Neural crest cell (in vitro differentiated cells): ENCODE results near the gene CNTN1. TPM values are rescaled to one million over a fixed set of nuclear protein-coding genes. Genes with fewer than 3 reads are reported as not detected.
"Not testable (repeated sequence)": the region's sequence is repeated elsewhere in the genome, so short reads cannot be mapped to it uniquely, and the experiment has no call there.

Experiments
- DNase-seq: peaks from one replicate; pipeline ENCODE4 v3.0.0; 2021; ENCODE audit warnings: low read depth, mixed read lengths, low spot score
- H3K27ac Mint-ChIP-seq: one replicate; pipeline ENCODE4 v1.8.0; 2021; ENCODE audit warnings: mild to moderate bottlenecking, mixed read lengths; ENCODE audit not compliant: unreplicated experiment
- H3K27me3 Mint-ChIP-seq: 2 replicates; pipeline ENCODE4 v1.8.0; 2021; ENCODE audit warnings: low read depth, mild to moderate bottlenecking, mixed read lengths
- H3K36me3 Mint-ChIP-seq: 2 replicates; pipeline ENCODE4 v1.8.0; 2021; ENCODE audit warnings: low read depth, mild to moderate bottlenecking, mixed read lengths
- H3K4me1 Mint-ChIP-seq: 2 replicates; pipeline ENCODE4 v1.8.0; 2021; ENCODE audit warnings: mixed read lengths
- H3K4me3 Mint-ChIP-seq: one replicate; pipeline ENCODE4 v1.8.0; 2021; ENCODE audit warnings: mild to moderate bottlenecking, mixed read lengths
- H3K9me3 Mint-ChIP-seq: 2 replicates; pipeline ENCODE4 v1.8.0; 2021; ENCODE audit warnings: mixed read lengths
- CTCF ChIP-seq: fragments of 200-600 bp; sonication (generic); conservative IDR thresholded peaks from 2 replicates; pipeline ENCODE4 v1.5.0; 2021; ENCODE audit warnings: antibody characterized with exemption, mild to moderate bottlenecking
- total RNA-seq: library from RNA; stranded (reverse); gene quantifications from 2 replicates; pipeline ENCODE4 v1.2.1, GENCODE V29; 2021

Gene CNTN1
- total RNA-seq, 1 donor from 2014 or later: 1.0 TPM

DNA sequence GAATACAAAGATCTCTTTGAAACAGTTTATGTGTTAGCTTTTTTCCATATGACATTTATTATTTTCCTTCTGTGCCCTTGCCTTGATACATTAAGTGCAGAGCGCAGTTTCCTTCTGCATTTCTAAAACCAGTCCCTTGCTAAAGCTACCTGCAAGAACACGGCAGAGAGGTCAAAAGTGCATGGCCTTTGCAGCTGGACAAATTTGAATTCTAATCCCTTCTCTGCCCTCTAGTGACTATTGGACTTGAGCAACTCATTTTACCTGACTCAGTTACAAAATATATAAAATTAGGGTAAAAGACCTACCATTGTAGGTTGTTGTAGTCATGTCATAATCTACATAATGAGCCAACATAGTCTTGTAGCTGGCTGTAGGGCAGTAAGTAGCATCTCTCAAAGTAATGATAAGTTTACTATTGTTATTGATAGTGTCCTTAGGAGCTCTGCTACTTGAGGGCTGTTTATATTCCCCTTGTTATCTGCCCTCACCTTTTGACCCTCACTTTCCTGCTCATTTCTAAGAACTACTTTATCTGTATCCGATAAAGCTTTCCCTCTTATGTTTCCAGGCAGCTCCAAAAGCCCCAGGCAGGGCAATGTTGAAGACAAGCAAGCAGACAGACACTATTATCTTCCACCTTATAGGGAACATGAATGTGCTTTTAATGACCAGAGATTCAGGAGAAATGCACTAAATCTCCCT is 375.9 kb downstream of the CNTN1 start:
- Mint-ChIP-seq H3K36me3 (no peaks in the 10 kb centered on the region), H3K4me3 (no peak overlapping the region), H3K9me3 (no peaks in the 10 kb centered on the region), H3K27ac (no peak overlapping the region), H3K4me1 (peaks cover 5% of the 10 kb centered on the region), H3K27me3 (no peaks in the 10 kb centered on the region)
- DNase-seq: no peak
- TF ChIP-seq CTCF: no peak

DNA sequence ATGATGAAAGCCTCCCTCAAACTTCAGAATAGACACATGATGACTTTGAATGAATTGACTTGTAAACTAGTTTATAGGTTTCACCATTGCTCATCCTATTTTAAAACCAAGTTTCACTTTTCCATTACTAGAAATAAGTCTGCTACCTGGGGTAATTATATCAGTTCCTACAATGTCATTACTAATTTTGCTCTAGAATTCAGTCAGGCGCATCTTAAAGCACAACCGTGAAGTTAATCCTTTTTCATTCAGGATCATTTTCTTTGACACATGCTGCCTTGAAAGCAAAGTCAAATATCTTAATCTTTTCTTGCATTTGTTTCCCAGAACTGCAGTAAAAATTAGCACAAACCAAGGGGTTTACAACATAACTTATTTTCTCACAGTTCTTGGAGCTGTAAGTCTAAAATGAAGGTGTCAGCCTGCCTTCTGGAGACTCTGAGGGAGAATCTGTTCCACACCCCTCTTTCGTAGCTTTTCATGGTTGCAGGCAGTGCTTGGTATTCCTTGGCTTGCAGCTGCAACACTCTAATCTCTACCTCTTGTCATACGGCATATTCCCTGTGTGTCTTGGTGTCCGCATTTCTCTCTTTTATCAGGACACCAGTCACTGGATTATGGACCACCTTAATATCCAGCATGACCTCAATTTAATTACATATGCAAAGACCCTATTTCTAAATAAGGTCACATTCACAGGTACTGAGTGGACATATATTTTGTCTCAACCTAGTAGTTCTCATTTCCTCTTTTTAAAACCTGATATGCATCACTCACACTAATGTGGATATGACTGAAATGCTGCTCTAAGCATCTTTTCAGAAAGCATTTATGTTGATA is 381.6 kb downstream of the CNTN1 start:
- TF ChIP-seq CTCF: no peak
- no peaks in the 10 kb centered on the region for H3K4me1 Mint-ChIP-seq
- no peak overlapping the region for H3K4me3 Mint-ChIP-seq
- DNase-seq: no peak
- H3K27ac Mint-ChIP-seq: no peak overlapping the region
- H3K36me3 Mint-ChIP-seq: no peaks in the 10 kb centered on the region
- no peaks in the 10 kb centered on the region for H3K27me3 Mint-ChIP-seq
- no peaks in the 10 kb centered on the region for H3K9me3 Mint-ChIP-seq

GRCh38 chr12:41074473-41074769 is 382.2 kb downstream of the CNTN1 start:
- no peak for TF ChIP-seq CTCF
- H3K4me1 Mint-ChIP-seq: no peaks in the 10 kb centered on the region
- H3K27me3 Mint-ChIP-seq: no peaks in the 10 kb centered on the region
- no peaks in the 10 kb centered on the region for H3K36me3 Mint-ChIP-seq
- no peak overlapping the region for H3K27ac Mint-ChIP-seq
- H3K4me3 Mint-ChIP-seq: no peak overlapping the region
- no peaks in the 10 kb centered on the region for H3K9me3 Mint-ChIP-seq
- no peak for DNase-seq

DNA sequence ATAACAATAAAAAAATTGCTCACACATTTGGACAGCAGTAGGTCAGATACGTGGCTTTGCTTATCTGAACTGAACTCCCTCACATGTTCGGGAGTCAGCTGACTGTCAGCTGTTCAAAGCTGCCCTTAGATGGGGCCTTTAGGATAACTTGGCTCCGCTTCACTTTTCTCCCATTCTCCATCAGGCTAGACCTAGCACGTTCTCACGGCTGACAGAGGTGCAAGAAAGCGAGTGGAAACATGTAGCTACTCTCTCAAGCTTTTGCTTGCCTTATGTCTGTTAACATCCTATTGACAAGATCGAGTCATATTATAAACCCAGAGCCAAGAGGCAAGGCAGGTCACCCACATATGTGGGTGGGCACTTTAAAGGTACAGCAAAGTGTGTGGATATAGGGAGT is 383.9 kb downstream of the CNTN1 start:
- no peaks in the 10 kb centered on the region for H3K27me3 Mint-ChIP-seq
- H3K4me1 Mint-ChIP-seq: no peaks in the 10 kb centered on the region
- H3K4me3 Mint-ChIP-seq: no peak overlapping the region
- H3K36me3 Mint-ChIP-seq: peaks cover 6% of the 10 kb centered on the region
- no peak overlapping the region for H3K27ac Mint-ChIP-seq
- H3K9me3 Mint-ChIP-seq: peaks cover 8% of the 10 kb centered on the region
- no peak for TF ChIP-seq CTCF
- no peak for DNase-seq

GRCh38 chr12:41081241-41081640 is 389.0 kb downstream of the CNTN1 start:
- H3K4me1 Mint-ChIP-seq, DNase-seq, H3K4me3 Mint-ChIP-seq, H3K27ac Mint-ChIP-seq, H3K27me3 Mint-ChIP-seq: not testable (repeated sequence)
- Mint-ChIP-seq H3K36me3 (peaks cover 12% of the 10 kb centered on the region), H3K9me3 (peaks cover 16% of the 10 kb centered on the region)

- Mint-ChIP-seq H3K4me3 (no peak overlapping the region), H3K36me3 (peaks cover 4% of the 10 kb centered on the region), H3K9me3 (peaks cover 10% of the 10 kb centered on the region), H3K27me3 (no peaks in the 10 kb centered on the region), H3K27ac (no peak overlapping the region), H3K4me1 (no peaks in the 10 kb centered on the region)
- TF ChIP-seq CTCF: no peak
- no peak for DNase-seq
These were observed 397.2 kb downstream of the CNTN1 start for GRCh38 chr12:41089438-41089837.
